GM18499 (cell line): ENCODE results near the gene ZNF853.

Experiments
- ATAC-seq: cut with Tn5 transposase; IDR thresholded peaks from one replicate; pipeline ENCODE4 v1.9.1; 2021; ENCODE audit warnings: moderate number of reproducible peaks; ENCODE audit not compliant: insufficient read depth, unreplicated experiment

ZNF853 gene

DNA sequence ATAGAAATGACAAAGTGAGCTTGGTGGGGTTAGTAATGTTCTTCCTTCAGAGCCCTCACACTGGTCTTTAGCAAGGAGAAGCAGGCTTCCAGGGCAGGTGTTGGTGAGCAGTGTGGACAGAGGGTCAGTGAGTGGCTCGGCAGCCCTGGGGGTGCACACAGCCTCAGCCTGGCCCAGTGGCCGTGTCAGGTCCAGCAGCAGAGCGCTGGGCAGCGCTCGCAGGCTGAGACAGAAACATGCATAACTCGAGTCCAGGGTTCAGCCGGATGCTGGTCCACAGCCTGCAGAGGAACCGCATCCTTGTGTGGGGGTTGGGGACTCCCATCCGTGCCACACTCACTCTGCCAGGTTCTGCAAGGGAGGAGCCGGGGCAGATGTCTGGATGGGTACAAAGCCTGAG lies 11.0 kb upstream of the ZNF853 start:
- ATAC-seq = no peak

DNA sequence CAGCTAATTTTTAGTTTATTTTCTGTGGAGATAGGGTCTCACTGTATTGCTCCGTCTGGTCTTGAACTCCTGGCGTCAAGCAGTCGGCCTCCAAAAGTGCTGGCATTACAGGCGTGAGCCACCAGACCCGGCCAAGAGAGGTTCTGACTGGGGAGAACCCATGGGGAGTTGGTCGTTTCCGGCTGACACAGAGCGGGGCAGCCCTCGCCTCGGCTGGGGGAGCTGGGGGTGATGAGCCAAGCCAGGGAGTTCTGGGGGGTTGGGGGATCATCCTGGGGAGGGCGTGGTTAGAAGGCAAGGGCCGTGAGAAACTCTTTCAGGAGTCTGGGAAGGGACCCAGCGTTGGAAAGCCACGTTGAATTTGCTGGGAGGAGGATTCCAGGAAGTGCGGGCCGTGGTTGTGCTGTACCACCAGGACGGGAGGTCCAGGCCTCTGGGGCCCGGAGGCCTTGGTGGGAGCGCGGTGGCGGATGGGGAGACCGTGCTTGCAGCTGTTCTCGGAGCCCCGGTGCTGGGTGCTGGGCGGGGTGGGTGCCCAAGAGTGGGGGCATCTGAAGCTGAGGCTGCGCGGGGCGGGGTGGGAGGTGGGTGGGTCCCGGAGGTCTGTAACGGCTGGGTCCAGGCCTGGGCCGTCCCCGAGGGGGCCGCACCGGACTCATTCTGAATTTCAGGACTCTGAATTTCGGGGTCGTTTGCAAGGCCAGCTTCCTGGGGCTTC lies 8.4 kb upstream of the ZNF853 start:
- ATAC-seq = no peak

DNA sequence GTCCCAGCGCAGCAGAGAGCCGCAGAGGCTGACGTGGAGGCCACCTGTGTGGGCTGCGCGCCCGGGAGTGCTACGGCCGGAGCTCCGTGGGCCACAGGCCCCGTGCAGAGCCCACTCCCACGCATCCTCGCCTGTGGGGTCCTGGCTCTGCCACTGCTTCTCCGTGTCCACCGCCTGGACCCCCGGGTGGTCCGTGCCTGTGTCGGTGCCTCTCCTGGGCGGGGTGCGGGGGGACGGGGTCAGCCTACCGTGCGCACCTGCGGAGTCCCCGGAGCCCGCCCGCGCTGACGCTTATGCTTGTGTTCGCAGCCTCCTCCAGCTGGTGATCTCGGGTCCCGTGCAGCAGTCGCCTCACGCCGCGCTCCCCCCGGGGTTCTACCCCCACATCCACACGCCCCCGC lies 7.8 kb upstream of the ZNF853 start:
- no peak for ATAC-seq

DNA sequence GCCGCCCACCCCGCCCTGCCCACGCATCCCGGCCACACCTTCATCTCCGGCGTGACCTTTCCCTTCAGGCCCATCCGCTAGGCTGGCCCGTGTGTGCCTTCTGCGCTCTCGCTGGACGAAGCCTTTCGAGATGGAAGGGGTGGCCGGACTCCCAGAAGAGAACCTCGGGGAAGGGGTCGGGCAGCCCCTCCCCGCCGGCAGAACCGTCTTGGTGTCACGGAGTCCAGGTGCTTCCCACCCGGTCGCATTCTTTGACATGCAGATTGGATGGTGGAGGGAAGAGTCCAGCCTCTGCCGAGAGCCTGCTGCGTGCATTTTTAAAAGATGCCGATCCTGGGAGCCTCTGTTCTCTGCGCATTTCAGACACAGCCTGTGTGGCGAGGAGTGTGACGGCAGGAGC lies 7.3 kb upstream of the ZNF853 start:
- ATAC-seq = no peak

DNA sequence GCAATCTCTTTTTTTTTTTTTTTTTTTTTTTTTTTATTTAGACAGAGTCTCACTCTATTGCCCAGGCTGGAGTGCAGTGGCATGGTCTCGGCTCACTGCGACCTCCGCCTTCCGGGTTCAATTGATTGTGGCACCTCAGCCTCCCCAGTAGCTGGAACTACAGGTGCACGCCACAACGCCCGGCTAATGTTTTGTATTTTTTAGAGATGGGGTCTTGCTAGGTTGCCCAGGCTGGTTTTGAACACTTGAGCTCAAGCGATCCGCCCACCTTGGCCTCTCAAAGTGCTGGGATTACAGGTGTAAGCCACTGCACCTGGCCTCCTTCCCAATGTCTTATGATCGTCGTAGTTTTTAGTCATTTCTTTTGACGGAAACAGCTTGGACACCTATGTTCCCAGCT lies 6.6 kb upstream of the ZNF853 start:
- no peak for ATAC-seq

DNA sequence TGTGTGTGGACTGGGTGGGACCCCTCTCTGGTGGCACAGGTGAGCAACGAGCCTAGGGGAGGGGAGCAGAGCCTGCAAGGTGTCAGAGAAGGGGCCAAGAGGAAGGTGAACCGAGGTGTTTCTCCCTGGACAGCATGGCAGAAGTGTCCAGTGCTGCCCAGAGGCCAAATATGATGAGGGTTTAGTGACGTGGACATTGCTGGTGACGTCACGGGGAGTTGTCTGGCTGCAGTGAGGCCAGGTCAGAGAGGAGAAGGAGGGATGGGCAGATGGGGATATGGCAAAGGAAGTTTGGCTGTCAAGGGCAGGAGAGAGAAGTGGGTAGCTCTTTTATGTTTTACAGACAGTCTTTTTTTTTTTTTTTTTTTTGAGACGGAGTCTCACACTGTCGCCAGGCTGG lies 2.6 kb upstream of the ZNF853 start:
- no peak for ATAC-seq

DNA sequence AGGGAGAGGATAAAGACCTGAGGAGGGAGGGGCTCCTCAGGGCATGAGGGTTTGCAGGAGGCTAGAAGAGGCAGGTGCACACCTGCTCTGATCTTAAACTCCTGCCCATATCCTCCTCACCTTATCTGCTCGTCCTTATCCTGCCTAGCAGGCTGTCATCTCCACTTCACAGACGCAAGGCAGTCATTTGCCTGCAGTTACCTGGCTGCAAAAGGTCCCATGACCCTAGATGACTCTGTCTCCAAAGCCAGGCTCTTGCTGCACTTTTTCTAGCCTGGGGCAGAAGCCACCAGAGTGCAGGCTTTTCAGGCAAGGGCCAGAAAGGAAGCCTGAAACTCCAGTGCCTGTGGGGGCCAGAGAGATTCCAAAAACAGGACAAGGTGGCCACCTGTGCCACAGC lies 1.7 kb upstream of the ZNF853 start:
- no peak for ATAC-seq

DNA sequence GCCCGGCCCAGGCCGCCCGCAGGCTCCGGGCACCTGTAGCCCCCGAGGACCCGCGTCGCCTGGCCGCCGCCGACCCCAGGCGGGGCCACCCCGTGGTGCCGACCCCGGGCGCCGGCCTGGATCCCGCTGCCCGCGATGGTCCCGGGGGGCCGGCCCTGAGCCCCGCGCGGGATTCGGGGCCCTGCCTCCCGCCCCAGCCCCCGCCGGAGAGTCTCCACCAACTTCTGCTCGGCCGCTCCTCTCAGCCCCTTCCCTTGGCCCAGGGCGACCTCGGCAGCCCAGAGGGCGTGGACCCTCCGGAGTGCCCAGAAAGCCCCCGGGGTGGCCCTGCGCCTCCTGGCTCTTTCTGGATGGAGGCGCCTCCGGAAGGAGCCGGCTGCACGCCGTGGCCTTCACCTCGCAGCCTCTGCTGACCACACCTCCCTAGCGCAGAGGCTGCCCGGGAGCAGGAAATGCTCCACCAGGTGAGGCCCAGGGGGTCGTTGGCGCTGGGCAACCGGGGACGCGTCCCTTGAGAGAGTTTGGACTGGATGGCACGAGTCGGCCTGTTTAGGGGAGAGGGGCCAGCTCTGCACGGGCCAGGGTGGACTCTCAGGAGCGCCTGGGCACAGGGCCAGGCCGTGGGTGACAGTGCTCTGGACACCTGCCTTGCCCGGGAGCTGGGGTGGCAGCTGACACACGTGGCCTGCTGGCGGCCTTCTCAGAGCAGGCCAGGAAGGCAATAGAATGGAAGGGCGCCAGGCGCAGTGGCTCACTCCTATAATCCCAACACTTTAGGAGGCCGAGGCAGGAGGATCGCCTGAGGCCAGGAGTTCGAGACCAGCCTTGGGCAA lies 529 bp downstream of the ZNF853 start:
- no peak for ATAC-seq

DNA sequence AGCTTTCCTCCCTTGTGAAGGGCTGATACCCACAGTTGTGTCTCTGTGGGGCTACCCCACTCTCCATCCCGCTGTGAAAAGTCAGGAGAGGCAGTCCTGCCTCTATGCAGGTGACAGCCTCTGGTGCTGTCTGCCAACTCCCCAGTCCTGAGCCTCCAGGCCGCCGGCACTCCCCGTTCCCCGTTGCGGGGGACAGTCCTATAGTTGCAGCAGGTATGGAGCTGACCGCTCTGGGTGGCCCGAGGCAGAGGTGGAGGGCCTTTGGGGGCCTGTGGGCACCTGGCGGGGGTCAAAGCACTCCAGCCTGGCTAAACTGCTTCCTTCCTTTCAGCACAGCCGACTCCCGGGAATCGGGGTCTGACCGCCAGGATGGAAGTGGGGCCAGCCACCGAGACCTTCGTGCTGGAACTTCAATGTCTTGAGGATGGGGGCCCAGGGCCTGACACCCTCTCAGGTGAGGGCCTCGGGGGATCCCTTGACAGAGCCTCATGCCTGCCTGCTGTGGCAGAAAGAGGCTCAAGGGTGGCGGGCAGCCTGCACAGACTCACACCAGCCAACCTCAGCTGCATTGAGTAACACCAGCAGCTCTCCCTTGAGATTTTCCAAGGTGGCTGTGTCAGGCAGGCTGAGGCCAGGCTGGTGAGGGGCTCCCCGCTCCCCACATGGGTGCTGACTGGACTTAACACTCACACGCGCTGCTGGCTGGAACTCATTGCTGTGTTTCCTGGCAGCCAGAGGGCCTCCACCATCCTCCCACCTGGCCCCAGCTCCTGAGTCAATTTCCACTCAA lies 1.6 kb downstream of the ZNF853 start:
- ATAC-seq = no peak

DNA sequence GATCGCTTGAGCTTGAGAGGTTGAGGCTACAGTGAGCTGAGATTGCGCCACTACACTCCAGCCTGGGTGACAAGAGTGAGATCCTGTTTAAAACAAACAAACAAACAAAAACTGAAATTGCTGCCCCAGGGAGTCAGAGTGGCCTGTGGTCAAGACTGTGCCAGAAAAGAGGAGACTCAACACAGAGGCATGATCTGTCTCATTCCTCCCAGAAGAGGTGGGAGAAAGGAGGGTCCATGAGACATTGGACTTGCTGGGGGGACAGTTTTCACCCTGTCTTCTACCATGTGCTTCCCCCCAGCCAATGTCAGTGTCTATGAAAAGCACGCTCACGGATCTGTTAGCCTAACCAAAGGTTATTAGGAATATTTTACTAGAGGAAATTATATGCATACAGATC lies 3.2 kb downstream of the ZNF853 start:
- no peak for ATAC-seq

DNA sequence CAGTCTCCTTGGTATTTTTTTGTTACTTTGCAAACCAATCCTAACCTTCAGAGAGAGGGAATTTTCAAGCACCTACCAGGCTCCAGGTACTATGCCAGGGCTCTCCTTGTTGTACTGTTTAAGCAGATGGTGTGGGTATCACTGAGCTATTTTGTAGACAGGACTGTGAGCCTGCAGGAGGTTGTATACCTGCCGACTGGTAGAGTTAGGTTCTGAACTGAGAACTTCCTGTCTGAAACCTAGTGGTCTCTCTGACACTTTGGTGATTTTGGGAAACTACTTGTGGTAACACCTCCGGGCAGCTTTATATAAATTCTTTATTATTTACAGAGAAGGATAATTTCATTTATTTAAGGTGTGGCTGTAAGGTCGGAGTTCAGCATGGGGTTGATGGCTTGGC lies 4.6 kb downstream of the ZNF853 start:
- no peak for ATAC-seq

DNA sequence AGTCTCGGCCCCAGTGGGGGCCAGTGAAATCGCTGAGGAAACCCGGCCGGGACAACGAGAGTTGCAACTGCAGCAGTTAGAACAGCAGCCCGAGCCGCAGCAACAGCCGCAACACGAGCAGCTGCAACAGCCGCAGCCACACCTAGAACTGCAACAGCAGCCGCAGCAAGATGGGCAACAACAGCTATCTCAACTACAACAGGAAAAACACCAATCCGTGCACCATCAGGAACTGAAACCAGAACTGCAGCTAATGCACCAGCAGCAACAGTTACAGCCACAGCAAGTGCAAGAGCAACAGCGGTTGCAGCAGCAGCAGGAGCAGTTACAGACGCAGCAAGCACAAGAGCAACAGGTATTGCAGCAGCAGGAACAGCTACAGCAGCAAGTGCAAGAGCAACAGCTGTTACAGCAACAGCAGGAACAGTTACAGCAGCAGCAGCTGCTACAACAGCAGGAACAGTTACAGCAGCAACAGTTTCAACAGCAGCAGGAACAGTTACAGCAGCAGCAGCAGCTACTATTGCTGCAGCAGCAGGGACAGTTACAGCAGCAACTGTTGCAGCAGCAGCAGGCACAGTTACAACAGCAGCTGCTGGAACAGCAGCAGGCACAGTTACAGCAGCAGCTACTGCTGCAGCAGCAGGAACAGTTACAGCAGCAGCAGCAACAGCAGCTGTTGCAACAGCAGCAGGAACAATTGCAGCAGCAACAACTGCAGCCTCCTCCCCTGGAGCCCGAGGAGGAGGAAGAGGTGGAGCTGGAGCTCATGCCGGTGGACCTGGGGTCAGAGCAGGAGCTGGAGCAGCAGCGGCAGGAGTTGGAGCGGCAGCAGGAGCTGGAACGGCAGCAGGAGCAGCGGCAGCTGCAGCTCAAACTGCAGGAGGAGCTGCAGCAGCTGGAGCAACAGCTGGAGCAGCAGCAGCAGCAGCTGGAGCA lies 6.1 kb downstream of the ZNF853 start:
- ATAC-seq = no peak

DNA sequence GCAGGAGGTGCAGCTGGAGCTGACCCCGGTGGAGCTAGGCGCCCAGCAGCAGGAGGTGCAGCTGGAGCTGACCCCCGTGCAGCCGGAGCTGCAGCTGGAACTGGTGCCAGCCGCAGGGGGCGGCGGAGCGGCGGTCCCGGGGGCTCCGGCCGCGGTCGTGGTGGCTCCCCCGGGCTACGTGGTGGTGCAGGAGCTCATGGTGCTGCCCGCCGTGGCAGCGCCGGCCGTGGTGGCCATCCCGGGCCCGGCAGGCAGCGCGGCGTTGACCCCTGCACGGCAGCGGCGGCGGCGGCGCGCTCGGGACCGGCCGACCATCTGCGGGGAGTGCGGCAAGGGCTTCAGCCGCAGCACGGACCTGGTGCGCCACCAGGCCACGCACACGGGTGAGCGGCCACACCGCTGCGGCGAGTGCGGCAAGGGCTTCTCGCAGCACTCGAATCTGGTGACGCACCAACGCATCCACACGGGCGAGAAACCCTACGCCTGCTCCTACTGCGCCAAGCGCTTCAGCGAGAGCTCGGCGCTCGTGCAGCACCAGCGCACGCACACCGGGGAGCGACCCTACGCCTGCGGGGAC lies 6.8 kb downstream of the ZNF853 start:
- ATAC-seq = no peak

DNA sequence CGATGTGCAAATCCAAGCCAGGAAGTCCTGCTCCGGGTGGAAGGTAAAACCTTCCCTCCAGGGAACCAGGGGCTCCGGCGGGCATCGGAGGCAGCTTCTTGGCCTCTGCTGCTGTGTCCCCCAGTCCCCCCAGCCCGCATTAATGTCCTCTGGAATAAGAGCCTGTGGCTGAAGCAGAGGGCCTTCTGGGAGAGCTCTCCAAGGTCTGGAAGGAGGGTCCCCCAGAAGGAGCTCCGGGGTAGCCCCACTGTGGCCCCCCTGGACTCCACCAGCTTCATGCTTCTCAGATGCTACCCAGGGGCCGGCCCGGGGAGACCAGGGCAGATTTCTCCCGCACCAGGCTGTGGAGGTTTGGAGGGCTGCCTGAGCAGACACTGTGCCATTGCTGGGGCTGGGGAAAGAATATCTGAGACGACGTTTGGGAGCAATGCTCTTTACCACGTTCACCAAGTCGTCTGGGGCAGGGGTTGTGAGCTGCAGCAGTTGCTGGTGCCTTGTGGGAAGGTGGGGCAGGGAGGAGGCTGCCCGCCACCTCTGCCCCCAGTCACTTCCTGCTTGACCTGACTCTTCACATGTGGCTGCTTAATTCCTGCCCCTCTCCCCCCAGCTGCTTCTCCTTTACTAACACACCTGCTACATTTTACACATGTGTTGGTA lies 8.3 kb downstream of the ZNF853 start:
- no peak for ATAC-seq

DNA sequence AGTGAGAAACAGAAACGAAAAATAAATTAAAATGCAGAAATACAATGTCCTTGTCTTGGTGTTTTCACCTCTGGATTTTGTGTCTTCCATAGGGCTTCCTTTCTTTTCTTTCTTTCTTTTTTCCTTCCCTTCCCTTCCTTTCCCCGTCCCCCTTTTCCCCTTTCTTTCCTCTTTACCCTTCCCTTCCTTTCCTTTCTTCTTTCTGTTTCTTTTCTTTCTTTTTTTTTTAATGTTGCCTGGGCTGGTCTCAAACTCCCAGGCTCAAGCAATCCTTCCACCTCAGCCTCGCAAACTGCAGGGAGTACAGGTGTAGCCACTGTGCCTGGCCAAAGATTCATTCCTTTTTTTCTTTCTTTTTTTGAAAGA lies 8.8 kb downstream of the ZNF853 start:
- no peak for ATAC-seq

DNA sequence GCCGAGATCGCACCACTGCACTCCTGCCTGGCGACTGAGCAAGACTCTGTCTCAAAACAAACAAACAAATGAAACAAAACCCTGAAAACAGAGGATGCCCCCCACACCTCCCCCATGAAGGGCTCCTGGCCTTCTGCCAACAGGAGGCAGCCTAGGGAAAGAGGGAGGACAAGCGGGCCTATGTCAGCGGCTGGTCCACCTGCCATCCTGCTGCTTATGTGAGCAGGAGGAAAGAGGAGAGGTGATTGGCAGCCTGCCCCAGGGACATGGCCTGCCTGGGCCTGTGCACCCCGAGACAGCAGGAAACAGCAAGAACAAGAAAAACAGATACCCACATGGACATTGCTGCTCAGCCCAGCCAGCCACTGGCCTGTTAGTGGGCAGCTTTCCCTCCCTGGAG lies 12.6 kb downstream of the ZNF853 start:
- no peak for ATAC-seq

DNA sequence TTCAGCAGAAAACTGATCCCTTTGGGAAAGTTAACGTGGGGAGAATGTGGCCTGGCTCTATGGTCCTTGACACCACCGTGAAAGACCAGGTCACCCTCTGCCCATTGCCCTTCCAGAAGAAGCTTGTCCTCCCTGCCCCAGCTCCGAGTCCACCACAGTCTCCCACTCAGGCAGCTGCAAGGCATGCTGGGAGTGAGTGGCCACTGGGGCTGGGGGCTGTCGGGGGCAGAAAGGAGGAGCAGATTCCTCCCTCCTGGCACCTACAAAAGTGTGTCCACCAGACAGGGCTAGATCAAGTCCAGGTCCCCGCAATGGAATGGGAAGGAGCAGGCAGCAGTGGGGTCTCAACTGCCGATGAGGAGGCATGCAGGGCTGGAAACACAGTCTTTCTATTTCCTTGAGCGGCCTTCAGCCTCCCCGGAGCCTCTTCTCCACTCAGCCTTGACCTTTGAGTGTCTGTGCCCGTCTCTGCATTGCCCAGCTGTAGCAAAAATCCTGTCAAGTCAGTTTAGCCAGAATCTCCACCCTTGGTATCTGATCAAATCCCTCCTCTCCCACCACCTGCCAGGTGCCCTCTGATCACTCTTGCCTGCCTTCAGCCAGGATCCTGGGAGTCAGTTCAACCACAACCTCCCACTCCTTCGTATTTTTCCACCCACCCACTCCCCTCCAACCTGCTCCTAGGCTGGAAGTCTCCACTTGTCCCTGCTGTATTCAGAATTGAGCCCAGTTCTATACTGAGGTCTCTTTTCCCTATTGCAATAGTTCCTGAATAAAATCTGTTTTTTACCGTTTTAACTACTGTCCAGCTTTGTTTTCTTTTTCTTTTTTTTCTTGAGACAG lies 14.8 kb downstream of the ZNF853 start:
- ATAC-seq = no peak

DNA sequence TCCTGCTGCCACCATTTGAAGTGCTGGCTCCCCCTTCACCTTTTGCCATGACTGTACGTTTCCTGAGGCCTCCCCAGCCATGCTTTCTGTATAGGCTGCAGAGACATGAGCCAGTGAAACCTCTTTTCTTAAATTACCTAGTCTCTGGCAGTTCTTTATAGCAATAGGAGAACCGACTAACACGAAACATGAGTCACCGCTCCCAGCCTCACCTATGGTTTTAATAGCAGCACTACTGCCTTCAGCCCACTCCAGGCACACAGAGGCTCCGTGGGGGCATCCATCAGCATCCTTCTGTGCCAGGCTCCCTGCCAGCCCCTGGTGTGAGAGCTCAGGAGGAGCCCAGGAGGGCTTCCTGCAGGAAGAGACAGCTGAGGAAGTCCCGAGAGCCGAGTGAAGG lies 16.2 kb downstream of the ZNF853 start:
- no peak for ATAC-seq
